Muscle layer of colon (tissue), 2 donors: ENCODE results near the gene MBTPS2.
"Not testable (repeated sequence)": the region's sequence is repeated elsewhere in the genome, so short reads cannot be mapped to it uniquely, and the experiment has no call there.

Source experiments
- H3K27ac ChIP-seq: one replicate; pipeline ENCODE4 v1.7.0; 2013; ENCODE audit warnings: low read depth, mild to moderate bottlenecking, low read length, moderate library complexity
- H3K27me3 ChIP-seq, 2 donors: one replicate each; pipeline ENCODE4 v1.7.0; 2013; ENCODE audit warnings: low read length in 2 of 2, mild to moderate bottlenecking in 2 of 2; ENCODE audit not compliant: insufficient read depth in 2 of 2, control insufficient read depth in 1 of 2
- H3K36me3 ChIP-seq: one replicate; pipeline ENCODE4 v1.7.0; 2013; ENCODE audit warnings: mild to moderate bottlenecking, low read length; ENCODE audit not compliant: insufficient read depth
- H3K4me1 ChIP-seq: one replicate; pipeline ENCODE4 v1.7.0; 2013; ENCODE audit warnings: mild to moderate bottlenecking, low read length; ENCODE audit not compliant: insufficient read depth
- H3K4me3 ChIP-seq, 2 donors: one replicate each; pipeline ENCODE4 v1.7.0; 2013; ENCODE audit warnings: low read length in 2 of 2, low read depth in 1 of 2, mild to moderate bottlenecking in 1 of 2, moderate library complexity in 1 of 2
- H3K9ac ChIP-seq: one replicate; pipeline ENCODE4 v1.7.0; 2013; ENCODE audit warnings: low read length
- H3K9me3 ChIP-seq: one replicate; pipeline ENCODE4 v1.7.0; 2013; ENCODE audit warnings: mild to moderate bottlenecking, low read length
- donor health status: abdominal sarcoma.
- donor health status: Adenocarcinoma of cecum.

The MBTPS2 gene

DNA sequence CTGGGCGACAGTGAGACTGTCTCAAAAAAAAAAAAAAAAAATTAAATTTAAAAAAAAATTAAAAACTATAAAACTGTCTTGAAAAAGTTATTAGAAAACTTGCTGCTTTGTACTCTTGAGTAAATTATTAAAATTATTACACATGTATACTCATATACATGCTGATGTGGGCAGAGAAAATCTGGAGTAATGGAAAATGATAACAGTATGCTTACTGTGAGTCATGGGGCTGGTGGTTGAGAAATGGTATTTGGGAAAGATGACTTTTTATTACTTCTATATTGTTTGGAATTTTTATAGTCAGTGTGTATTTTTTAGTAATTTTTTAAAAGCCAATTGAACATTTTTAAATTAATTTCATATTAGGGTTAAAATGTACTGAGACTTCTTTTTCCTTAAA lies 23.8 kb downstream of the MBTPS2 start:
- H3K4me1 ChIP-seq = no peaks in the 10 kb centered on the region
- no peak overlapping the region for H3K9ac ChIP-seq
- H3K27ac ChIP-seq = no peak overlapping the region
- H3K4me3 ChIP-seq = no peak overlapping the region
- H3K27me3 ChIP-seq = no peaks in the 10 kb centered on the region
- no peaks in the 10 kb centered on the region for H3K36me3 ChIP-seq
- H3K9me3 ChIP-seq = no peaks in the 10 kb centered on the region

DNA sequence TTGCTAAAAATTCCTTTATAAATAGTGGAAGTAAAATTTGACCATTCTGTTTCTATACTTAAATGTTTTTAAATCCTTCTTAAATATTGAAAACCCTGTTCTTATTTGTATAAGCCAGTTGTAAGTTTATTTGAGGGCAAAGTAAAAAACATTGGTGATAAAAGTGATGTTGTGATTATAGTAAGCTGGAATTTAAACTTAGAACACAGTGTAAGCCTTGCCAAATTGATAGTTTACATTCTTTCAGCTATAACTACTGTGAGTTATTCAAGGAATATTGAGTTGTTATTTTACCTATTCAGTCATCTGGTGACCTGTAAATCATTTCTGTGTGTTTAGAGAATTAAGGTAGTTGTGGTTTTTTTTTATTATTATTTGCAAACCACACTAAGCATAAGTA lies 26.0 kb downstream of the MBTPS2 start:
- H3K9ac ChIP-seq = no peak overlapping the region
- H3K36me3 ChIP-seq = no peaks in the 10 kb centered on the region
- no peak overlapping the region for H3K4me3 ChIP-seq
- H3K4me1 ChIP-seq = no peaks in the 10 kb centered on the region
- H3K9me3 ChIP-seq = no peaks in the 10 kb centered on the region
- H3K27ac ChIP-seq = no peak overlapping the region
- no peaks in the 10 kb centered on the region for H3K27me3 ChIP-seq

DNA sequence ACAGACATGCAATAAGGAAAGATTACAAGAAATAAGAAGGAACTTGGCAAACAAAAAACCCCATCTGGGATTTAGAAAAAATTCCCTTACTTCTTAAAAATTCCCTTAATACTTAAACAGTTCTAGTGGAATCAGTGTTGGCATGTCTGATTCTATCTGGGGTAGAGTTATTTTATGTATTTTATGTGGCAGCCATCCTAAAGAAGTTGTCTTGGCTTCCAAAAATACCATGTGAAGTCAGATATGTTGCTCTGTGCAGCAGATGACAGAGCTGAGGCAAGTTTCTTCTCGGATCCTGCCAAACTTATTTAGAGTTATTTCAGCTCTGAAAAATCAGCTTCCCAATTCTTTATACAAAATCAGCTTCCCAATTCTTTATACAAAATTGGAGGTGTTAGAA lies 31.1 kb downstream of the MBTPS2 start:
- H3K4me1 ChIP-seq = no peaks in the 10 kb centered on the region
- no peak overlapping the region for H3K9ac ChIP-seq
- no peak overlapping the region for H3K4me3 ChIP-seq
- no peaks in the 10 kb centered on the region for H3K27me3 ChIP-seq
- H3K36me3 ChIP-seq = no peaks in the 10 kb centered on the region
- no peak overlapping the region for H3K27ac ChIP-seq
- no peaks in the 10 kb centered on the region for H3K9me3 ChIP-seq

GRCh38 chrX:21873063-21873775 lies 33.8 kb downstream of the MBTPS2 start:
- H3K27me3 ChIP-seq = no peaks in the 10 kb centered on the region
- no peak overlapping the region for H3K4me3 ChIP-seq
- no peaks in the 10 kb centered on the region for H3K4me1 ChIP-seq
- H3K27ac ChIP-seq = no peak overlapping the region
- H3K9ac ChIP-seq = no peak overlapping the region
- H3K9me3 ChIP-seq = no peaks in the 10 kb centered on the region
- H3K36me3 ChIP-seq = no peaks in the 10 kb centered on the region

DNA sequence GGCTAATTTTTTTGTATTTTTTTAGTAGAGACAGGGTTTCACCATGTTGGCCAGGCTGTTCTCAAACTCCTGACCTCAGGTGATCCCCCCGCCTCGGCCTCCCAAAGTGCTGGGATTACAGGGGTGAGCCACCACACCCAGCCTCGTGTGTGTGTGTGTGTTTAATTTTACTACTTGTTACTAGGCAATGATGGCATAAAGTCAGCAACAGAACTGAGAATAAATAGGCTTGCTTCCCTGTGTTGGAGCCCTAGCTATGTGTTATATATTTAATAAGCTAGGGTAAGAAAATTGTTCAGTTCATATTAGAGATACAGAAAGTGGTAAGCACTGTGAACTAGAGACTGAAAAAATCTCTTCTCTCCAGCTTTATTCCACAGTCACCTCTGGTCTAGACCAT lies 34.8 kb downstream of the MBTPS2 start:
- not testable (repeated sequence) for H3K4me3 ChIP-seq, H3K27ac ChIP-seq, H3K36me3 ChIP-seq, H3K9ac ChIP-seq, H3K27me3 ChIP-seq, H3K4me1 ChIP-seq, H3K9me3 ChIP-seq

DNA sequence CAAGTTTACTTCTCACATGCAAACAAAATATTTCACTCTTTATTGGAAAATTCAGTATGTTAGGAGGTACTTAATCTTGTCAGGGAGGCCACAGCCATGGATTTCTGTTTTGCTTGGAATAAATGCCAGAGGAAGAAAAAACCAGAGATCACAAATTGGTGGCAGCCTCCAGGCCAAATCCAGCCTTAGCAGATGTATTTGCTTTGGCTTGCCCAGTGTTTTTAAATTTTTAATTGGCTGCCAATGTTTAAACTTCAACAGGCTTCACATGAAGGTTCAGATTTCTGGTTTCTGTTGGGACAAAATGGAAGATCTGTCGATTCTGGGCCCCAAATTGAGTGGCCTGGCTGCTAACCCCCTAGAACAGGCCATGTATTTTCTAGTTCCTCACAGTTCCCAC lies 35.6 kb downstream of the MBTPS2 start:
- H3K4me1 ChIP-seq = no peaks in the 10 kb centered on the region
- H3K27ac ChIP-seq = no peak overlapping the region
- no peak overlapping the region for H3K9ac ChIP-seq
- no peaks in the 10 kb centered on the region for H3K27me3 ChIP-seq
- no peaks in the 10 kb centered on the region for H3K9me3 ChIP-seq
- no peaks in the 10 kb centered on the region for H3K36me3 ChIP-seq
- H3K4me3 ChIP-seq = no peak overlapping the region

- Histone ChIP-seq H3K36me3 (no peaks in the 10 kb centered on the region), H3K27ac (no peak overlapping the region), H3K9ac (no peak overlapping the region), H3K27me3 (no peaks in the 10 kb centered on the region), H3K4me1 (no peaks in the 10 kb centered on the region), H3K4me3 (no peak overlapping the region), H3K9me3 (no peaks in the 10 kb centered on the region)
These were observed 42.6 kb downstream of the MBTPS2 start for GRCh38 chrX:21881881-21882574.

DNA sequence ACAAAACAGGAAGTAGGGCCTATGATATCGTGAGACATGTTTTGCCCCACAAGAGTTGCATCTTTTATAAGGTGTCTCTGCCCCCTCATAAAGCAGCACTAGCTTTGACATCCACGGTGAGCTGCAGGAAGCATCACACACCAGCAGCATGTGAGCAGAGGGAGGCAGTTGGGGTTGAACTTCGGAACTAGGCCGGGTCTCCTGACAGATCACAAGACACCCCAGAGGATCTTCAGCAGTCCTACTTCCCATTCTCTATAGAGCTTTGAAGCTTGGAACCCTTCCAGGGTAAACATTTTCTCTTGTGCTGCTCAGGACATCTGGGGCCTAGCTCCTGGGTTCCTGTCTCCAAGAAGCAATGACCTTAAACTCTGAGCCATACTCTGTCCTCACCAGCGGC lies 43.8 kb downstream of the MBTPS2 start:
- H3K27ac ChIP-seq = no peak overlapping the region
- H3K4me3 ChIP-seq = no peak overlapping the region
- H3K9ac ChIP-seq = no peak overlapping the region
- H3K27me3 ChIP-seq = no peaks in the 10 kb centered on the region
- H3K36me3 ChIP-seq = no peaks in the 10 kb centered on the region
- H3K4me1 ChIP-seq = no peaks in the 10 kb centered on the region
- no peaks in the 10 kb centered on the region for H3K9me3 ChIP-seq

DNA sequence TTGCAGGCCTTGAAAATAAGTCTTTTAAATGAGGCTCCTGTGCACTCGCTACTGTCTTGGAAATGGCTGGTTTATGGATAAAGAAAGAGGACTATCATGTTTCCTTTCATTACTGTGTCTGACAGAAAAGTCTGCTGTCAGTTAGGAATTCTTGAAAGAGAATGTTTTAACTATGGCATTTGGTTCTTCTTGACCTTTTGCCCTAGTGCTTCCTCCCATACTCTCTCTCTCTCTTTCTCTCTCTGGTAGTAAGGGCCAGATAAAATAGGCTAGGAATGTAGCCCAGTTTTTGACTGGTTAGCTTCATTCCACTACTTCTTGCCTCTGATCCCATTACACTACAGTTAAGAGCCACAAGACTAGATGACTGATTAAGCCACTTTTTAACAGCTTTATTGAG lies 46.2 kb downstream of the MBTPS2 start:
- Histone ChIP-seq H3K27me3 (no peaks in the 10 kb centered on the region), H3K9me3 (no peaks in the 10 kb centered on the region), H3K9ac (no peak overlapping the region), H3K36me3 (no peaks in the 10 kb centered on the region), H3K27ac (no peak overlapping the region), H3K4me3 (no peak overlapping the region), H3K4me1 (no peaks in the 10 kb centered on the region)

GRCh38 chrX:21905313-21905712 lies 65.9 kb downstream of the MBTPS2 start:
- Histone ChIP-seq H3K4me3 (no peak overlapping the region), H3K9ac (no peak overlapping the region), H3K27me3 (no peaks in the 10 kb centered on the region), H3K27ac (no peak overlapping the region), H3K9me3 (no peaks in the 10 kb centered on the region), H3K4me1 (no peaks in the 10 kb centered on the region), H3K36me3 (no peaks in the 10 kb centered on the region)

DNA sequence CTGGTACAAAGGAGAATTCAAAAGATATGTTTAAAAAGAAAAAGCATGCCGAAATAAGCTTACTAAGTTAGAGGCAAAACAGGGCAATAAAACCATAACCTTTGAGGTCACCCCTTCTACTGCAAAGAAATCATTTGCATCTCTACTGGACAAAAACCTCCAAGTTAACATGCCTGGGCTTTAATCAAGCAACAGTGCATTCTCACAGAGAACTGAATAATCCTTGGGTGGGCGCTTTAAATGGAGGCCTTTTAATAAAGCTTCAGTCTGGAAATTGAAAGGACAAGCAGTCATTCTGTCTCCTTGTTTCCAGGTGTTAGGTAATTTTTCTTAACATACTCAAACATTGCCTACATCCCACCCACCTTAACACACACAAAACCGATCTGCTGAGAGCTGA lies 66.5 kb downstream of the MBTPS2 start:
- no peaks in the 10 kb centered on the region for H3K36me3 ChIP-seq
- H3K4me1 ChIP-seq = no peaks in the 10 kb centered on the region
- no peak overlapping the region for H3K9ac ChIP-seq
- H3K4me3 ChIP-seq = no peak overlapping the region
- no peaks in the 10 kb centered on the region for H3K9me3 ChIP-seq
- no peak overlapping the region for H3K27ac ChIP-seq
- no peaks in the 10 kb centered on the region for H3K27me3 ChIP-seq

GRCh38 chrX:21907260-21907659 lies 67.8 kb downstream of the MBTPS2 start:
- no peaks in the 10 kb centered on the region for H3K27me3 ChIP-seq
- no peak overlapping the region for H3K27ac ChIP-seq
- H3K9ac ChIP-seq = no peak overlapping the region
- H3K4me3 ChIP-seq = no peak overlapping the region
- no peaks in the 10 kb centered on the region for H3K9me3 ChIP-seq
- no peaks in the 10 kb centered on the region for H3K4me1 ChIP-seq
- no peaks in the 10 kb centered on the region for H3K36me3 ChIP-seq
